GM21737 (cell line): ENCODE measurements around the gene IL11.

Source experiments
- ATAC-seq: cut with Tn5 transposase; IDR thresholded peaks from one replicate; pipeline ENCODE4 v1.9.1; 2021; ENCODE audit warnings: mild to moderate bottlenecking, moderate library complexity; ENCODE audit not compliant: unreplicated experiment

IL11 gene

GRCh38 chr19:55353803-55354697 lies 16.2 kb downstream of the IL11 start:
- no peak for ATAC-seq

GRCh38 chr19:55353356-55353802 lies 16.9 kb downstream of the IL11 start:
- ATAC-seq: no peak

- ATAC-seq: no peak
These were observed 17.6 kb downstream of the IL11 start for GRCh38 chr19:55352549-55353145.

- ATAC-seq: no peak
These were observed 18.2 kb downstream of the IL11 start for GRCh38 chr19:55352040-55352439.

- no peak for ATAC-seq
These were observed 19.5 kb downstream of the IL11 start for GRCh38 chr19:55350620-55351315.

GRCh38 chr19:55348317-55349034 lies 21.8 kb downstream of the IL11 start:
- ATAC-seq: no peak

- no peak for ATAC-seq
These were observed 22.7 kb downstream of the IL11 start for GRCh38 chr19:55347442-55348009.

GRCh38 chr19:55346725-55347441 lies 23.4 kb downstream of the IL11 start:
- ATAC-seq: no peak

- ATAC-seq: no peak
These were observed 24.2 kb downstream of the IL11 start for GRCh38 chr19:55345818-55346724.

- ATAC-seq: no peak
These were observed 25.0 kb downstream of the IL11 start for GRCh38 chr19:55345101-55345817.

GRCh38 chr19:55344444-55344843 lies 25.8 kb downstream of the IL11 start:
- no peak for ATAC-seq

- no peak for ATAC-seq
These were observed 28.4 kb downstream of the IL11 start for GRCh38 chr19:55341595-55342531.

GRCh38 chr19:55341171-55341588 lies 29.1 kb downstream of the IL11 start:
- no peak for ATAC-seq

- ATAC-seq: no peak
These were observed 29.5 kb downstream of the IL11 start for GRCh38 chr19:55340784-55341147.

GRCh38 chr19:55339889-55340783 lies 30.1 kb downstream of the IL11 start:
- ATAC-seq: no peak
